MM.1S (cell line): Measurements from ENCODE around the gene COMMD3.

Experiments used
- DNase-seq: peaks from one replicate; pipeline ENCODE4 v3.0.0-alpha.2; 2015
- H2AFZ ChIP-seq: fragments of 300-600 bp; sonication (generic); 2 replicates; pipeline ENCODE4 v1.6.0; 2016; ENCODE audit warnings: antibody characterized with exemption, low read length
- H3F3A ChIP-seq: fragments of 300-600 bp; sonication (generic); 2 replicates; pipeline ENCODE4 v1.6.1; 2016; ENCODE audit warnings: mild to moderate bottlenecking, antibody characterized with exemption, low read length, moderate library complexity, mixed read lengths; ENCODE audit not compliant: insufficient read depth
- H3K27ac ChIP-seq: fragments of 300-600 bp; sonication (generic); 2 replicates; pipeline ENCODE4 v1.5.1; 2016; ENCODE audit warnings: mild to moderate bottlenecking, low read length
- H3K27me3 ChIP-seq: fragments of 300-600 bp; sonication (generic); replicated peaks from 2 replicates; pipeline ENCODE4 v1.6.0; 2016; ENCODE audit warnings: low read length; ENCODE audit not compliant: insufficient read depth
- H3K36me3 ChIP-seq: fragments of 300-600 bp; sonication (generic); replicated peaks from 2 replicates; pipeline ENCODE4 v1.6.1; 2016; ENCODE audit warnings: mild to moderate bottlenecking, low read length, mixed read lengths; ENCODE audit not compliant: insufficient read depth
- H3K4me1 ChIP-seq: fragments of 300-600 bp; sonication (generic); 2 replicates; pipeline ENCODE4 v1.6.1; 2016; ENCODE audit warnings: low read length, mixed read lengths
- H3K4me2 ChIP-seq: fragments of 300-600 bp; sonication (generic); 2 replicates; pipeline ENCODE4 v1.6.0; 2016; ENCODE audit warnings: low read depth, low read length
- H3K4me3 ChIP-seq: fragments of 300-600 bp; sonication (generic); 2 replicates; pipeline ENCODE4 v1.5.1; 2016; ENCODE audit warnings: low read length, mixed read lengths
- H3K79me2 ChIP-seq: fragments of 300-600 bp; sonication (generic); 2 replicates; pipeline ENCODE4 v1.6.1; 2016; ENCODE audit warnings: mixed run types, low read length, mixed read lengths
- H3K9ac ChIP-seq: fragments of 300-600 bp; sonication (generic); 2 replicates; pipeline ENCODE4 v1.6.1; 2016; ENCODE audit warnings: low read length, mixed read lengths
- H3K9me2 ChIP-seq: fragments of 300-600 bp; sonication (generic); replicated peaks from 2 replicates; pipeline ENCODE4 v1.6.1; 2016; ENCODE audit warnings: mild to moderate bottlenecking, low read length, mixed read lengths; ENCODE audit not compliant: insufficient read depth
- H3K9me3 ChIP-seq: fragments of 300-600 bp; sonication (generic); replicated peaks from 2 replicates; pipeline ENCODE4 v1.6.1; 2016; ENCODE audit warnings: mild to moderate bottlenecking, low read length, mixed read lengths; ENCODE audit not compliant: insufficient read depth
- H4K20me1 ChIP-seq: fragments of 300-600 bp; sonication (generic); 2 replicates; pipeline ENCODE4 v1.6.1; 2016; ENCODE audit warnings: mild to moderate bottlenecking, low read length, moderate library complexity, mixed read lengths; ENCODE audit not compliant: insufficient read depth
- EZH2 ChIP-seq: fragments of 300-600 bp; sonication (generic); optimal IDR thresholded peaks from 2 replicates; pipeline ENCODE3; 2017; ENCODE audit warnings: low read depth, mild to moderate bottlenecking, antibody characterized with exemption, low read length, mixed read lengths
- EZH2phosphoT487 ChIP-seq: fragments of 300-600 bp; sonication (generic); IDR thresholded peaks from 2 replicates; pipeline ENCODE4 v1.6.1; 2018; ENCODE audit warnings: antibody characterized with exemption, low read length
- TF ChIP-seq, protein P1 (sequence below): fragments of 300-600 bp; sonication (generic); IDR thresholded peaks from 2 replicates; pipeline ENCODE4 v1.5.1; 2016; ENCODE audit warnings: antibody characterized with exemption, low read length, mixed read lengths

COMMD3 gene

GRCh38 chr10:22364407-22365140, 48.4 kb downstream of the COMMD3 start:
- no peak overlapping the region for H3K4me2 ChIP-seq
- no peaks in the 10 kb centered on the region for H3K79me2 ChIP-seq
- no peak for DNase-seq
- no peaks in the 10 kb centered on the region for H3K9me3 ChIP-seq
- TF ChIP-seq, protein P1, sequence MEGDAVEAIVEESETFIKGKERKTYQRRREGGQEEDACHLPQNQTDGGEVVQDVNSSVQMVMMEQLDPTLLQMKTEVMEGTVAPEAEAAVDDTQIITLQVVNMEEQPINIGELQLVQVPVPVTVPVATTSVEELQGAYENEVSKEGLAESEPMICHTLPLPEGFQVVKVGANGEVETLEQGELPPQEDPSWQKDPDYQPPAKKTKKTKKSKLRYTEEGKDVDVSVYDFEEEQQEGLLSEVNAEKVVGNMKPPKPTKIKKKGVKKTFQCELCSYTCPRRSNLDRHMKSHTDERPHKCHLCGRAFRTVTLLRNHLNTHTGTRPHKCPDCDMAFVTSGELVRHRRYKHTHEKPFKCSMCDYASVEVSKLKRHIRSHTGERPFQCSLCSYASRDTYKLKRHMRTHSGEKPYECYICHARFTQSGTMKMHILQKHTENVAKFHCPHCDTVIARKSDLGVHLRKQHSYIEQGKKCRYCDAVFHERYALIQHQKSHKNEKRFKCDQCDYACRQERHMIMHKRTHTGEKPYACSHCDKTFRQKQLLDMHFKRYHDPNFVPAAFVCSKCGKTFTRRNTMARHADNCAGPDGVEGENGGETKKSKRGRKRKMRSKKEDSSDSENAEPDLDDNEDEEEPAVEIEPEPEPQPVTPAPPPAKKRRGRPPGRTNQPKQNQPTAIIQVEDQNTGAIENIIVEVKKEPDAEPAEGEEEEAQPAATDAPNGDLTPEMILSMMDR: no peak
- TF ChIP-seq EZH2: no peak
- no peak for TF ChIP-seq EZH2phosphoT487
- no peaks in the 10 kb centered on the region for H3K9me2 ChIP-seq
- no peaks in the 10 kb centered on the region for H3K36me3 ChIP-seq
- H4K20me1 ChIP-seq: no peaks in the 10 kb centered on the region
- H3K27me3 ChIP-seq: no peaks in the 10 kb centered on the region
- H3K9ac ChIP-seq: no peak overlapping the region
- H3K27ac ChIP-seq: no peak overlapping the region
- H3F3A ChIP-seq: no peaks in the 10 kb centered on the region
- no peak overlapping the region for H3K4me3 ChIP-seq
- H3K4me1 ChIP-seq: peaks cover 23% of the 10 kb centered on the region
- no peak overlapping the region for H2AFZ ChIP-seq

DNA sequence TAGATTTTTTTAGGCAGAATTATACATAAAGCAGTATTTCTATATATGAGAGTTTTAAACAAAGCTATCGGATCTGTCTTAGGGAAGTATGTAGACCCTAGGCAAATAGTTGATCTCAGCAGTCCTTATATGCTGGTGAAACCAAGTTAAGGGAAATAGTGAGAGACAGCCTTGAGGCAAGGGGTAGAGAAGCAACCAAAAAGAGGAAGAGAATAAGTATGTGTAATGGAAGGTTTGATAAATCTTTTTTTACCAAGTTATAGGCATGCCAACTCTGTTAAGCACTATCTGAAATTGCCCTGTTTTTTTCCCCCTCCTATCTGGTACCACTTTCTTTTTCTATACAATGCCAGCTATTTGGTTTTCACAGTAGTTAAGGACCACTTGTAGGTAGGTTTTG, 49.0 kb downstream of the COMMD3 start:
- no peaks in the 10 kb centered on the region for H3K9me2 ChIP-seq
- H3F3A ChIP-seq: no peaks in the 10 kb centered on the region
- H3K79me2 ChIP-seq: no peaks in the 10 kb centered on the region
- H3K9me3 ChIP-seq: no peaks in the 10 kb centered on the region
- no peak overlapping the region for H3K27ac ChIP-seq
- no peak for TF ChIP-seq EZH2phosphoT487
- TF ChIP-seq, protein P1: no peak
- no peak for TF ChIP-seq EZH2
- DNase-seq: no peak
- no peaks in the 10 kb centered on the region for H3K27me3 ChIP-seq
- no peak overlapping the region for H2AFZ ChIP-seq
- no peaks in the 10 kb centered on the region for H3K36me3 ChIP-seq
- no peak overlapping the region for H3K4me2 ChIP-seq
- no peak overlapping the region for H3K4me3 ChIP-seq
- H3K4me1 ChIP-seq: peaks cover 30% of the 10 kb centered on the region
- no peaks in the 10 kb centered on the region for H4K20me1 ChIP-seq
- no peak overlapping the region for H3K9ac ChIP-seq

DNA sequence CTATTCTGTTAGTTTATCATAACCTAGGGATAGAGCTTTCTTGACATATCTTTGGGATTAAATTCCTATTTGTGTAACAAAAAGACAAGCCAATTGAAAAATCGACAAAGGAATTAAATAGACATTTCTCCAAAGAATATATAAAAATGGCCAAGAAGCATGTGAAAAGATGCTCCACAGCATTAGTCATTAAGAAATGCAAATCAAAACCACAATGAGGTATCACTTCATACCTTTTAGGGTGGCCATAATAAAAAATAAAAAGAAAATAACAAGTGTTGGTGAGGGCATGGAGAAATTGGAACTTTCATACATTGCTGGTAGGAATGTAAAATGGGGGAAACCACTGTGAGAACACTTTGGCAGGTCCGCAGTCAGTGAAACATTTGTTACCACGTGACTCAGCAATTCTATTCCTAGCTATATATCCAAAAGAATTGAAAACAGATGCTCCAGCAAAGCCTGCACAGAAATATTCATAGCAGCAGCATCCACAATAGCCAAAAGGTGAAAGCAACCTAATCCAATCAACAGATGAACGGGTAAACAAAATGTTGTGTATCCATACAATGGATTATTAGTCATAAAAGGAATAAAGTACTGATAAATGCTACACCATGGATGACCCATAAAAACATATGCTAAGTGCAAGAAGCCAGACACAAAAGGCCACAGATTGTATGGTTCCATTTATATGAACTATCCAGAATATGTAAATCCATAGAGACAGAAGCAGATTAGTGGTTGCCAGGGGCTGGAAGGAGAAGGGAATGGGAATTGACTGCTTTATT, 49.7 kb downstream of the COMMD3 start:
- H3K9me3 ChIP-seq: no peaks in the 10 kb centered on the region

More for the DNA sequence above, 49.7 kb downstream of the COMMD3 start:
- no peak overlapping the region for H2AFZ ChIP-seq
- H3K79me2 ChIP-seq: no peaks in the 10 kb centered on the region
- H3K9me2 ChIP-seq: no peaks in the 10 kb centered on the region
- no peak overlapping the region for H3K27ac ChIP-seq
- no peak overlapping the region for H3K4me2 ChIP-seq
- H4K20me1 ChIP-seq: no peaks in the 10 kb centered on the region
- no peaks in the 10 kb centered on the region for H3K36me3 ChIP-seq
- H3K4me3 ChIP-seq: no peak overlapping the region
- no peaks in the 10 kb centered on the region for H3K27me3 ChIP-seq
- no peak for DNase-seq
- no peak for TF ChIP-seq EZH2
- TF ChIP-seq, protein P1: no peak
- no peak for TF ChIP-seq EZH2phosphoT487
- no peak overlapping the region for H3K9ac ChIP-seq
- H3F3A ChIP-seq: no peaks in the 10 kb centered on the region
- H3K4me1 ChIP-seq: peaks cover 34% of the 10 kb centered on the region
